ENCODE results near the gene GTF3C5. TPM values are rescaled to one million over a fixed set of nuclear protein-coding genes. Genes with fewer than 3 reads are reported as not detected.

The GTF3C5 gene
- polyA plus RNA-seq, 1 of the 3 experiments (the other 2 are of a cell fraction), result 57.3 TPM

DNA sequence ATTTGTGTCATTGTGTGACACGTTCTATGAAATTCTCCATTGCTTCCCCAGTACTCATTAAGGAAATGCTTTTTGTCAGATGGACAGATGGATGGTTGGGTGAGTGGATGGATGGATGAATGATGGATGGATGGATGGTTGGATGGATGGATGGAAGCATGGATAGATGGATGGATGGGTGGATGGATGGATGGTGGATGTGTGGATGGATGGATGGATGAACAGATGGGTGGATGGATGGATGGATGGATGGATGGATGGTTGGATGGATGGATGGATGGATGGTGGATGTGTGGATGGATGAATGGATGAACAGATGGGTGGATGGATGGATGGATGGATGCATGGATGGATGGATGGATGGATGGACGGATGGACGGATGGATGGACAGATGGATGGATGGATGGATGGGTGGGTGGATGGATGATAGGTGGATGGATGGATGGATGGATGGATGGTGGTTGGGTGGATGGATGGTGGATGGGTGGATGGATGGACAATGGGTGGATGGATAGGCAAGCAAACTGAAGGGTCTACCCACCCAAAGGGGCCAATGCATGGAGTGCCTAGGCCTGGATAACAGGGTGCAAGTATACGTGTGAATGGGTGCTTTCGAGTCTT is 24.0 kb upstream of the GTF3C5 start:
- Histone ChIP-seq H3K9me2 (no peaks in the 10 kb centered on the region), H2AFZ (ENCODE audit: low read depth) (no peak overlapping the region), H3K9ac (no peak overlapping the region), H3K79me2 (ENCODE audit: insufficient read depth) (no peaks in the 10 kb centered on the region), H3K36me3 (replicated peaks in 1 of 2; ENCODE audit: control insufficient read depth in 1 of 2, insufficient read depth in 2 of 2, low read length in 1 of 2) (no peaks in the 10 kb centered on the region), H3K4me3 (ENCODE audit: low read depth in 2 of 2, low read length in 1 of 2) (no peak overlapping the region), H3K27me3 (ENCODE audit: insufficient read depth) (peaks cover 7% of the 10 kb centered on the region; the same call in 1 of the 2 replicates), H3F3A (replicated peaks; ENCODE audit: insufficient read depth) (no peaks in the 10 kb centered on the region), H3K4me2 (no peak overlapping the region), H3K9me3 (no peaks in the 10 kb centered on the region), H4K20me1 (ENCODE audit: insufficient read depth) (no peaks in the 10 kb centered on the region), H3K4me1 (ENCODE audit: control insufficient read depth in 1 of 2, insufficient read depth in 2 of 2, low read depth in 1 of 2, low read length in 1 of 2) (no peaks in the 10 kb centered on the region; a peak in 1 of 4 replicates), H3K27ac (ENCODE audit: low read depth in 2 of 2, low read length in 1 of 2) (no peak overlapping the region)
- WGBS (ENCODE audit: low lambda C conversion rate), result 22% methylated on average over 3 of the region's 5 CpGs
- no peak for DNase-seq
- CTCF ChIA-PET, result interaction anchor here (1.3 to 4.9 kb wide), 3 partner anchors 16 to 138 kb away, joined by 4 to 39 read pairs (median 7); partner anchors contain the start of gene GFI1B
- no peak for TF ChIP-seq RCOR1 (IDR thresholded peaks at IDR 0.05; ENCODE audit: low read length)
- TF ChIP-seq RFX5 (IDR thresholded peaks at IDR 0.05; ENCODE audit: low read length), result no peak
- no peak for TF ChIP-seq FOXM1 (IDR thresholded peaks at IDR 0.05; ENCODE audit: low read depth)
- TF ChIP-seq, protein P1, sequence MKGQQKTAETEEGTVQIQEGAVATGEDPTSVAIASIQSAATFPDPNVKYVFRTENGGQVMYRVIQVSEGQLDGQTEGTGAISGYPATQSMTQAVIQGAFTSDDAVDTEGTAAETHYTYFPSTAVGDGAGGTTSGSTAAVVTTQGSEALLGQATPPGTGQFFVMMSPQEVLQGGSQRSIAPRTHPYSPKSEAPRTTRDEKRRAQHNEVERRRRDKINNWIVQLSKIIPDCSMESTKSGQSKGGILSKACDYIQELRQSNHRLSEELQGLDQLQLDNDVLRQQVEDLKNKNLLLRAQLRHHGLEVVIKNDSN (IDR thresholded peaks at IDR 0.05; ENCODE audit: borderline replicate concordance, low read depth), result no peak
- no peak for TF ChIP-seq YY1 (IDR thresholded peaks at IDR 0.05; ENCODE audit: low read depth)
- no peak for TF ChIP-seq POLR2AphosphoS5 (IDR thresholded peaks at IDR 0.05; ENCODE audit: low read depth, low read length)
- no peak for TF ChIP-seq SMC3 (IDR thresholded peaks at IDR 0.05; ENCODE audit: low read depth, low read length)
- TF ChIP-seq MEF2A (IDR thresholded peaks at IDR 0.05; ENCODE audit: borderline replicate concordance, low read depth), result no peak
- no peak for TF ChIP-seq CHD2 (IDR thresholded peaks at IDR 0.05; ENCODE audit: low read length, partially characterized antibody)
- TF ChIP-seq EZH2phosphoT487 (IDR thresholded peaks at IDR 0.05; ENCODE audit: borderline replicate concordance, low read depth), result no peak
- no peak for TF ChIP-seq TCF12 (IDR thresholded peaks at IDR 0.05)
- POLR2A ChIA-PET, result no interaction called here

DNA sequence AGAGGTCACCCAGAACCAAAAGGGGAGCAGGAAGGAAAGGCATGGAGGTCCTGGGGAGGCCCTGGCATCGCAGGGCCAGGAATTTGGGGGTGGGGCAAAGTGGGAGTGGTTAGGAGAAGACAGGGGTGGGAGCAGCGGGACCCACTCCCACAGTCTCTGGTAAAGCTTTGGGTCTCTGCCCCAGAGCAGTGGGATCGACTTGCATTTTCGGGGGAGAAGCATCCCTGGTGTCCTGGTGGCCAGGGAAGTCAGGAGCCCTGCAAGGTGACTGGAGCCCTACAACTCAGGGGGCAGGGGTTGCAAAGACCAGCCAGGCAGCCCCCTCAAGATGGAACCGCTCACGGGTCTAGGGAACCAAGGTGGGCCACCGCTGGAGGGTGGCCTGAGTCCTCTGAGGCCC is 22.4 kb upstream of the GTF3C5 start:
- WGBS (ENCODE audit: low lambda C conversion rate), result 8% methylated on average over 6 of the region's 7 CpGs

More for the DNA sequence above, 22.4 kb upstream of the GTF3C5 start:
- ChIA-PET POLR2A (no interaction called here), CTCF (no interaction called here)
- H3K79me2 ChIP-seq (ENCODE audit: insufficient read depth), result no peaks in the 10 kb centered on the region
- H3K9ac ChIP-seq, result no peak overlapping the region
- no peak for TF ChIP-seq FOSL2 (IDR thresholded peaks at IDR 0.05; ENCODE audit: borderline replicate concordance, low read depth)
- no peak for TF ChIP-seq EZH2phosphoT487 (IDR thresholded peaks at IDR 0.05; ENCODE audit: borderline replicate concordance, low read depth)
- no peak for TF ChIP-seq MAX (IDR thresholded peaks at IDR 0.05; ENCODE audit: low read depth)
- TF ChIP-seq, protein P2, sequence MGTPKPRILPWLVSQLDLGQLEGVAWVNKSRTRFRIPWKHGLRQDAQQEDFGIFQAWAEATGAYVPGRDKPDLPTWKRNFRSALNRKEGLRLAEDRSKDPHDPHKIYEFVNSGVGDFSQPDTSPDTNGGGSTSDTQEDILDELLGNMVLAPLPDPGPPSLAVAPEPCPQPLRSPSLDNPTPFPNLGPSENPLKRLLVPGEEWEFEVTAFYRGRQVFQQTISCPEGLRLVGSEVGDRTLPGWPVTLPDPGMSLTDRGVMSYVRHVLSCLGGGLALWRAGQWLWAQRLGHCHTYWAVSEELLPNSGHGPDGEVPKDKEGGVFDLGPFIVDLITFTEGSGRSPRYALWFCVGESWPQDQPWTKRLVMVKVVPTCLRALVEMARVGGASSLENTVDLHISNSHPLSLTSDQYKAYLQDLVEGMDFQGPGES (IDR thresholded peaks at IDR 0.05; ENCODE audit: low read depth, low read length), result no peak
- no peak for TF ChIP-seq TEAD4 (IDR thresholded peaks at IDR 0.05; ENCODE audit: borderline replicate concordance, insufficient read depth)
- TF ChIP-seq TAF1 (IDR thresholded peaks at IDR 0.05; ENCODE audit: borderline replicate concordance, low read depth, low read length), result no peak
- TF ChIP-seq POLR2AphosphoS5 (IDR thresholded peaks at IDR 0.05; ENCODE audit: low read depth, low read length), result no peak
- TF ChIP-seq ELF1 (IDR thresholded peaks at IDR 0.05), result no peak
- TF ChIP-seq MEF2A (IDR thresholded peaks at IDR 0.05; ENCODE audit: borderline replicate concordance, low read depth), result no peak
- TF ChIP-seq FOXJ3 (CRISPR knock-in tag; IDR thresholded peaks at IDR 0.05), result no peak
- no peak for TF ChIP-seq RXRA (IDR thresholded peaks at IDR 0.05; ENCODE audit: borderline replicate concordance, low read depth)
- TF ChIP-seq RAD21 (IDR thresholded peaks at IDR 0.05; ENCODE audit: low read length), result no peak
- no peak for TF ChIP-seq GATA2 (CRISPR knock-in tag; IDR thresholded peaks at IDR 0.05)
- no peak for TF ChIP-seq SMC3 (IDR thresholded peaks at IDR 0.05; ENCODE audit: low read depth, low read length)
- no peak for TF ChIP-seq MXI1 (IDR thresholded peaks at IDR 0.05; ENCODE audit: low read depth, low read length)
- no peak for TF ChIP-seq EP300 (IDR thresholded peaks at IDR 0.05; ENCODE audit: borderline replicate concordance in 1 of 2, low read depth in 1 of 2, low read length in 1 of 2)
- H3K27me3 ChIP-seq (ENCODE audit: insufficient read depth), result peaks cover 7% of the 10 kb centered on the region; the same call in 1 of the 2 replicates
- no peaks in the 10 kb centered on the region for H3F3A ChIP-seq (replicated peaks; ENCODE audit: insufficient read depth)
- DNase-seq, result no peak
- H3K27ac ChIP-seq (ENCODE audit: low read depth in 2 of 2, low read length in 1 of 2), result no peak overlapping the region
- H3K4me2 ChIP-seq, result no peak overlapping the region
- no peaks in the 10 kb centered on the region for H3K9me3 ChIP-seq
- no peak overlapping the region for H2AFZ ChIP-seq (ENCODE audit: low read depth)
- H3K4me3 ChIP-seq (ENCODE audit: low read depth in 2 of 2, low read length in 1 of 2), result no peak overlapping the region
- H3K9me2 ChIP-seq, result no peaks in the 10 kb centered on the region
- H3K36me3 ChIP-seq (replicated peaks in 1 of 2; ENCODE audit: control insufficient read depth in 1 of 2, insufficient read depth in 2 of 2, low read length in 1 of 2), result no peaks in the 10 kb centered on the region
- no peaks in the 10 kb centered on the region for H4K20me1 ChIP-seq (ENCODE audit: insufficient read depth)
- no peaks in the 10 kb centered on the region; a peak in 1 of 4 replicates for H3K4me1 ChIP-seq (ENCODE audit: control insufficient read depth in 1 of 2, insufficient read depth in 2 of 2, low read depth in 1 of 2, low read length in 1 of 2)

All from SK-N-SH (cell line).